K562 (cell line): ENCODE results near the gene TRUB2. TPM values are rescaled to one million over a fixed set of nuclear protein-coding genes. Genes with fewer than 3 reads are reported as not detected.

Source experiments
- ATAC-seq: fragments of 200-7000 bp; cut with Tn5 transposase; 3 replicates; pipeline ENCODE4 v1.9.1; 2020; ENCODE audit warnings: moderate library complexity
- BruUV-seq: library from RNA; stranded (reverse); fragments of 400-500 nt; replicated peaks from 2 replicates; lab custom pipeline; 2021; lab: Mats Ljungman, UMichigan
- CTCF ChIA-PET: fragments of 300-600 bp; formaldehyde crosslinking; extraction: SDS; loops from one replicate; lab custom pipeline; 2021; ENCODE audit warnings: low intra/inter-chr PET ratio; lab: Yijun Ruan, JAX
- POLR2A ChIA-PET: fragments of 300-600, 350-650 bp; sonication (Branson Sonifier 250); formaldehyde crosslinking; extraction: SDS; loops from one replicate; lab custom pipeline; 2021; ENCODE audit warnings: antibody characterized with exemption, inconsistent platforms; lab: Yijun Ruan, JAX
- DNase-seq, 4 experiments: peaks; one replicate each; pipeline versions ENCODE4 v3.0.0 to v3.0.0-alpha.2; 2011 to 2018; ENCODE audit warnings: low spot score in 3 of 4, mixed read lengths in 3 of 4; ENCODE audit errors: extremely low read depth in 1 of 4
- FAIRE-seq: peaks from 2 replicates; lab custom pipeline; 2011; peaks lifted over from hg19 to GRCh38; lab: Jason Lieb, UNC
- H2AFZ ChIP-seq: 2 replicates; pipeline ENCODE4 v1.6.0; 2011; ENCODE audit warnings: low read depth, low read length, control low read depth, inconsistent platforms
- H3K27ac ChIP-seq: fragments of 200-600 bp; 3 replicates; pipeline ENCODE4 v1.8.0; 2011; ENCODE audit warnings: low read depth, mild to moderate bottlenecking, control low read depth, inconsistent platforms, low read length, moderate library complexity, mixed read lengths; ENCODE audit errors: extremely low read depth
- H3K27me3 ChIP-seq, 2 experiments: fragments of 300-600 bp in 1 of 2; 2 replicates in 1 of 2; 3 replicates in 1 of 2; pipeline versions ENCODE4 v1.6.0 to v1.8.0; 2011; ENCODE audit warnings: inconsistent platforms in 2 of 2, low read length in 2 of 2, mild to moderate bottlenecking in 1 of 2, mixed read lengths in 1 of 2, moderate library complexity in 1 of 2; ENCODE audit not compliant: control insufficient read depth in 2 of 2, insufficient read depth in 2 of 2
- H3K36me3 ChIP-seq: fragments of 300-600 bp; 3 replicates; pipeline ENCODE4 v1.8.0; 2011; ENCODE audit warnings: mild to moderate bottlenecking, low read length, inconsistent platforms; ENCODE audit not compliant: control insufficient read depth, insufficient read depth
- H3K4me1 ChIP-seq, 2 experiments: fragments of 200-600 bp in 1 of 2; replicated peaks in 1 of 2; 2 replicates in 1 of 2; 3 replicates in 1 of 2; pipeline versions ENCODE4 v1.5.1 to v1.8.0; 2011; ENCODE audit warnings: inconsistent platforms in 2 of 2, low read length in 2 of 2, mild to moderate bottlenecking in 1 of 2, mixed read lengths in 1 of 2, moderate library complexity in 1 of 2; ENCODE audit not compliant: control insufficient read depth in 2 of 2, insufficient read depth in 2 of 2
- H3K4me2 ChIP-seq: 2 replicates; pipeline ENCODE4 v1.6.1; 2011; ENCODE audit warnings: low read length, control low read depth, inconsistent platforms, mixed read lengths; ENCODE audit not compliant: insufficient read depth
- H3K4me3 ChIP-seq: fragments of 200-600 bp; sonication (generic), shearing (Covaris generic); 2 replicates; pipeline ENCODE4 v1.5.1; 2016; ENCODE audit warnings: control low read depth, inconsistent platforms
- H3K79me2 ChIP-seq: fragments of 200-600 bp; 3 replicates; pipeline ENCODE4 v1.8.0; 2011; ENCODE audit warnings: low read length, inconsistent platforms; ENCODE audit not compliant: control insufficient read depth, insufficient read depth
- H3K9ac ChIP-seq, 2 experiments: 2 replicates each; pipeline versions ENCODE4 v1.6.0 to v1.6.1; 2011; ENCODE audit warnings: low read depth in 2 of 2, low read length in 2 of 2, control low read depth in 1 of 2, inconsistent platforms in 1 of 2, mild to moderate bottlenecking in 1 of 2, mixed read lengths in 1 of 2; ENCODE audit not compliant: insufficient read depth in 1 of 2
- H3K9me1 ChIP-seq: one replicate; pipeline ENCODE4 v1.6.0; 2011; ENCODE audit warnings: inconsistent platforms, mild to moderate bottlenecking, low read length, moderate library complexity; ENCODE audit not compliant: control insufficient read depth, insufficient read depth
- H3K9me3 ChIP-seq: replicated peaks from 2 replicates; pipeline ENCODE4 v1.5.1; 2011; ENCODE audit warnings: low read depth, low read length, inconsistent platforms; ENCODE audit not compliant: control insufficient read depth, insufficient read depth
- H4K20me1 ChIP-seq: replicated peaks from 2 replicates; pipeline ENCODE4 v1.6.1; 2011; ENCODE audit warnings: low read length, inconsistent platforms, mixed read lengths; ENCODE audit not compliant: control insufficient read depth, insufficient read depth
- CCAR2 ChIP-seq: fragments of 200-400 bp; formaldehyde crosslinking; IDR thresholded peaks from 2 replicates; pipeline ENCODE4 v1.6.1; 2017; ENCODE audit warnings: mild to moderate bottlenecking, low read depth, low read length
- CTBP1 ChIP-seq: fragments of 450-650 bp; IDR thresholded peaks from 2 replicates; pipeline ENCODE4 v1.6.1; 2016; ENCODE audit warnings: borderline replicate concordance
- ELF4 ChIP-seq: fragments of 450-650 bp; formaldehyde crosslinking; IDR thresholded peaks from 2 replicates; pipeline ENCODE4 v1.4.0; 2022; ENCODE audit warnings: missing genetic modification characterization
- FOXM1 ChIP-seq, 2 experiments: fragments of 450-650 bp in 1 of 2; sonication (generic) in 1 of 2; formaldehyde crosslinking in 1 of 2; IDR thresholded peaks; 2 replicates each; pipeline versions ENCODE4 v1.6.1 to v1.9.0; 2017 to 2022; ENCODE audit warnings: low read depth in 2 of 2, mild to moderate bottlenecking in 2 of 2, missing genetic modification reagents in 1 of 2, moderate library complexity in 1 of 2
- HMG20A ChIP-seq: fragments of 450-650 bp; formaldehyde crosslinking; conservative IDR thresholded peaks from 2 replicates; pipeline ENCODE4 v1.4.0; 2020; ENCODE audit warnings: mild to moderate bottlenecking, mixed read lengths
- HMGN3 ChIP-seq: IDR thresholded peaks from 2 replicates; pipeline ENCODE4 v1.6.1; 2011; ENCODE audit warnings: borderline replicate concordance, low read depth, mild to moderate bottlenecking, mixed read lengths, low read length; ENCODE audit not compliant: insufficient read length; ENCODE audit errors: extremely low read depth
- KAT2B ChIP-seq: IDR thresholded peaks from one replicate; pipeline ENCODE4 v1.6.1; 2012; ENCODE audit warnings: low read depth, mild to moderate bottlenecking, control low read depth, inconsistent platforms, low read length, moderate library complexity
- KHSRP ChIP-seq: fragments of 450-650 bp; IDR thresholded peaks from 2 replicates; pipeline ENCODE4 v1.6.1; 2017
- TARDBP ChIP-seq: fragments of 450-650 bp; IDR thresholded peaks from 2 replicates; pipeline ENCODE4 v1.6.1; 2016
- TCFL5 ChIP-seq: fragments of 250-450 bp; sonication (Bioruptor Pico); conservative IDR thresholded peaks from 2 replicates; pipeline ENCODE4 v1.6.1; 2021; ENCODE audit warnings: mild to moderate bottlenecking, moderate library complexity, matching md5 sums
- ZNF41 ChIP-seq: fragments of 250-450 bp; sonication (Bioruptor Pico); conservative IDR thresholded peaks from 2 replicates; pipeline ENCODE4 v1.4.0; 2020; ENCODE audit warnings: mild to moderate bottlenecking
- ZSCAN32 ChIP-seq: fragments of 450-650 bp; formaldehyde crosslinking; IDR thresholded peaks from 2 replicates; pipeline ENCODE4 v1.4.0; 2020; ENCODE audit warnings: mild to moderate bottlenecking, moderate library complexity
- WGBS: fragments of 100-300 bp; shearing (Covaris generic); methylation state at CpG from one replicate; pipeline ENCODE4 v1.1.6; 2016; ENCODE audit warnings: low coverage, mixed read lengths; ENCODE audit not compliant: insufficient coverage; ENCODE audit errors: missing lambda C conversion rate; 5-methylcytosine and 5-hydroxymethylcytosine counted together
- in situ Hi-C: fragments of 300-500 bp; cut with MboI; formaldehyde crosslinking; loops from 4 replicates; pipeline ENCODE4 v1.15.0; 2018; ENCODE audit warnings: inconsistent platforms, mixed read lengths
- intact Hi-C: fragments of 100-400 bp; cut with micrococcal nuclease; formaldehyde crosslinking; loops from 2 replicates; pipeline ENCODE4 v1.14.2; 2022
- polyA plus RNA-seq, 8 experiments: library from polyadenylated mRNA; depleted of rRNA in 4 of 8; stranded (reverse) in 5 of 8; unstranded in 3 of 8; fragments of >200 nt; fragmentation: Nextera tagmentation in 2 of 8; fragmentation: Illumina TruSeq in 1 of 8; extraction: Ambion mirVana in 2 of 8; extraction: Trizol in 1 of 8; gene quantifications; 2 replicates each; pipeline versions ENCODE4 v1.2.1 to v1.2.3, GENCODE V29; 2011 to 2014; ENCODE audit warnings: inconsistent platforms in 1 of 8, missing spikeins in 1 of 8
- total RNA-seq, 7 experiments: library from RNA; depleted of rRNA in 6 of 7; stranded (reverse); fragments of >200 nt in 6 of 7; fragmentation: Illumina TruSeq in 2 of 7; extraction: Trizol in 2 of 7; gene quantifications; 2 replicates each; pipeline versions ENCODE4 v1.2.1 to v1.2.3, GENCODE V29; 2011 to 2021; ENCODE audit warnings: low replicate concordance in 1 of 7

TRUB2 gene
- total and polyA plus RNA-seq, 9 of the 15 experiments (the other 6 are each of a cell fraction or from before 2014, with no cell fraction given): 9.3 to 110 (median 63.0) TPM

- Histone ChIP-seq H3K27me3 (no peaks in the 10 kb centered on the region), H3K36me3 (peaks cover 60% of the 10 kb centered on the region; the same call in 2 of the 3 replicates), H2AFZ (no peak overlapping the region), H3K79me2 (no peaks in the 10 kb centered on the region), H3K4me1 (peaks cover 0 to 2% of the 10 kb centered on the region in 2 experiments; a peak in 1 of 5 replicates), H3K4me3 (no peak overlapping the region), H3K9ac (no peak overlapping the region), H3K27ac (no peak overlapping the region), H3K4me2 (no peak overlapping the region), H3K9me1 (peaks cover 3% of the 10 kb centered on the region), H4K20me1 (no peaks in the 10 kb centered on the region), H3K9me3 (no peaks in the 10 kb centered on the region)
- DNase-seq (no peak), FAIRE-seq (no peak), ATAC-seq (no peak)
- ChIA-PET POLR2A (interaction anchor here (0.7 to 0.9 kb wide), 2 partner anchors 8 to 26 kb away, joined by 3 to 4 read pairs; no protein-coding TSS in a partner anchor), CTCF (no interaction called here)
- no TSS peak for BruUV-seq
- intact Hi-C loops (loop anchor here (10.0 kb wide), 1 partner anchor 135 kb away; no protein-coding TSS in a partner anchor), in situ Hi-C loops (loop anchor here (25.0 kb wide), 1 partner anchor 587 kb away; no protein-coding TSS in a partner anchor)
- no peak for TF ChIP-seq TCFL5 (CRISPR knock-in tag)
- TF ChIP-seq CCAR2: no peak
- WGBS: 93% methylated on average over 6 of the region's 6 CpGs
Observed at GRCh38 chr9:128349772-128350171, 27.5 kb upstream of the TRUB2 start.

- in situ Hi-C loops: no loop called here
Observed at GRCh38 chr9:128349125-128349524, 26.9 kb upstream of the TRUB2 start.

More at GRCh38 chr9:128349125-128349524, 26.9 kb upstream of the TRUB2 start:
- Histone ChIP-seq H3K4me1 (peaks cover 0 to 2% of the 10 kb centered on the region in 2 experiments; a peak in 1 of 5 replicates), H3K9me3 (no peaks in the 10 kb centered on the region), H3K9me1 (peaks cover 3% of the 10 kb centered on the region), H3K4me2 (no peak overlapping the region), H3K9ac (no peak overlapping the region), H3K79me2 (no peaks in the 10 kb centered on the region), H3K27me3 (no peaks in the 10 kb centered on the region), H3K36me3 (peaks cover 66% of the 10 kb centered on the region; the same call in 2 of the 3 replicates), H4K20me1 (no peaks in the 10 kb centered on the region), H2AFZ (no peak overlapping the region), H3K27ac (no peak overlapping the region), H3K4me3 (no peak overlapping the region)
- 72% methylated on average over 2 of the region's 2 CpGs for WGBS
- no peak for FAIRE-seq
- no peak for ATAC-seq
- DNase-seq: no peak
- ChIA-PET POLR2A (interaction anchor here (0.9 kb wide), 1 partner anchor 25 kb away, joined by 3 read pairs; no protein-coding TSS in a partner anchor), CTCF (no interaction called here)
- no TSS peak for BruUV-seq
- intact Hi-C loops: loop anchor here (10.0 kb wide), 1 partner anchor 134 kb away; no protein-coding TSS in a partner anchor
- TF ChIP-seq TARDBP: no peak
- no peak for TF ChIP-seq CTBP1
- no peak for TF ChIP-seq KAT2B
- no peak for TF ChIP-seq KHSRP
- no peak for TF ChIP-seq HMGN3
- no peak for TF ChIP-seq FOXM1 (IDR thresholded peaks at IDR 0.05; ENCODE audit: low read depth)
- TF ChIP-seq FOXM1 (CRISPR knock-in tag; IDR thresholded peaks at IDR 0.05; ENCODE audit: low read depth): no peak
- TF ChIP-seq ELF4 (CRISPR knock-in tag): no peak
- TF ChIP-seq ZSCAN32 (CRISPR knock-in tag): no peak
- TF ChIP-seq ZNF41 (CRISPR knock-in tag): no peak
- TF ChIP-seq HMG20A (CRISPR knock-in tag): no peak
